Stimulated activated CD4-positive, alpha-beta T cell treated with anti-CD3 and anti-CD28 coated beads, Interleukin-12 subunit alpha, Interleukin-12 subunit beta, amount 100 ng/mL, for 4 hours (primary cell): ENCODE data around the gene BICD1.

Experiments used
- DNase-seq: peaks from one replicate; pipeline ENCODE4 v3.0.0-alpha.2; 2020

BICD1 gene

DNA sequence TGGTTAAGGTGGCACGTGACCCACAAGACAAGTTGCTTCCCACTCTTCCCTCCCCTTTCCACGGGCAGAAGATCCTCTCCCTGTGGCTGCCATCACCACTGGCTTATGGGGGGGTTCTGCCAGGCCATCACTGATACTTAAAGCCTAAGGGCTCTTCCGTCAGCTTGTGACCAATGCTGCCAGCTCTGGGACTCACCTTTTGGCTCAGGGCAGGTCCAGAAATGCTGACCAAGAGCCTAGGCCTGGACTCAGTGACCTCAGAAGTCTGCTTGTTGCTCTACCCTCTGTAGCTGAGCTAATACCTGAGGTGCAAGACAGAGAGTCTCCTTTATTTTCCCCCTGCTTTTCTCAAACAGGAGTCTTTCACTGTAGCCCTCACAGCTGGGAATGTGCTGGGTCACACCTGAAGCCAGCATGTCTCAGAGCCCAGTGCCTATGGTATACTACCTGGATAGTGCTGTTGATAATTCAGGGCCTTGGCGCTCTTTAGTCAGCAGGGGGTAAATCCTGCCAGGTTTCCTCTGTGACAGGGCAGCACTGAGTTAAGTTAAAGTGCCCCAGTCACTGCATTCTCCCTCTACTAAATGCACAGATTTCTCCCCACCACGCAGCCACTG lies 312.4 kb downstream of the BICD1 start:
- DNase-seq, result no peak

DNA sequence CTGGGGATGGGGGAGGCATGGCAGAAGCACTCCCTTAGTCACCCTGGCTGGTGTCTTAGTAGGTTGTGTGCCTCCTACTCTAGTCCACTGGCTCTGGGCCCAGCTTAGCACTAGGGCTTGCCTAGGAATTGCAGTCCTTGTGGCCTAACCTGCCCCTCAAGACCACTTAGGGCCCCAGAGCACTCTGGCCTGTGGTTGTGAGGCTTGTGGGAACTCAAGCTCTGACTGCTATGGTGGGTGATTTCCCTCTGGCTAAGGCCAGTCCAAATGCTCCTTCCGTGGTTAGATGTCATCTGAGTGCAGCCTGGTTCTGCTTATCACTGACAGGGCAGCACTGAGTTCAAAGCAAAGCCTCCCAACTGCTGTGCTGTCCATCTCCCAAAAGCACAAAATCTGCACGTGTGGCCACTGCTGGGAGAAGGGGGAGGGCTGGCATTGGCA lies 312.9 kb downstream of the BICD1 start:
- no peak for DNase-seq

DNA sequence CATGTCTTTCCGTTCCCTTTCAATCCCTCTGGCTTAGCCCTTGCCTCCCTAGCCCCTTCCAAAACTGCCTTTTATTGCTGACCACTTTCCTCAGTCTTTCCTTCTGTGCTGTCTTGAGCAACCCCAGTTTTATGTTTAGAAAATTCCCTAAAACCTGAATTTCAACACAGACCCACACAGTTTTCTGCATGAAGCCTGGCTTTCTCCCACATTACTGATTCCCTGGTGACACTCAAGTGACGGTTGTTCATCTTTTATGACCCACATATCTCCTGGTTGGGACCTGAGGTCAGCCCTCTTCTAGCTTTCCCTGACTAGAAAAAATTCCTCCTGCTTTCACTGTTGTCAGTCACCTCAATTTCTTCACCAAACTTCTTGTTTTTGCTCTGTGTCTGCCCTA lies 313.7 kb downstream of the BICD1 start:
- no peak for DNase-seq

DNA sequence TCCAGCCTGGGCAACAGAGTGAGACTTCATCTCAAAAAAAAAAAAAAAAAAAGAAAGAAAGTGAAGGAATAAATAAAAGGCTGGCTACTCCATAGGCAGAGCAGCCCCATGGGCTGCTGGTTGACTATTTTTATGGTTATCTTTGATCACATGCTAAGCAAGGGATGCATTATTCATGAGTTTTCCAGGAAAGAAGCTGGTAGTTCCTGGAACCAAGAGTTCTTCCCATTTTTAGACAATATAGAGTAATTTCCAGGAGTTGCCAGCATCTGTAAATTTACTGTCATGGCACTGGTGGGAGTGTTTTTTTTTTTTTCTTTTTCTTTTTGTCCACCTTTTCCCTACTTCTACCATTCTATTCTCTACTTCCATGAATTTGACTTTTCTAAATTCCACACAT lies 316.9 kb downstream of the BICD1 start:
- DNase-seq, result no peak

DNA sequence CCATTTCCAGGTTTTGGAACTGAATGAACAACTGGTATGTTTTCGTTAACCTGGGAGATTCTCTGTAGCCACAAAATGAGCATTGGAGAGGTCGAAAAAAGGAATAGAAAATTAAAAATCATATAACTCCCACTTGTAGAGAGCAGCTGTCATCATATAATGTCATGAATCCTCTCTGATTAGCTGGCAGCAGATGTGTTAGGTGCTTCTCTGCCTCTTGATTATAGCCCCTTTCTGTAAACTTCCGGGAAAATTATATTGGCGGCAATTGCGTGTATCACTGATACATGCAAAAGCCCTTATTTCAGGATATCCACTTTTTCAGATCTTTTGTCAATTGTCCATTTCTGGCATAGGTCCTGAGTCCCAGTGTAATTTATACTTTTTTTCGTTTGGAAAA lies 324.4 kb downstream of the BICD1 start:
- no peak for DNase-seq
